ENCODE measurements around the gene C11orf16.
"Not testable (repeated sequence)": the region's sequence is repeated elsewhere in the genome, so short reads cannot be mapped to it uniquely, and the experiment has no call there.

Gene C11orf16, protein sequence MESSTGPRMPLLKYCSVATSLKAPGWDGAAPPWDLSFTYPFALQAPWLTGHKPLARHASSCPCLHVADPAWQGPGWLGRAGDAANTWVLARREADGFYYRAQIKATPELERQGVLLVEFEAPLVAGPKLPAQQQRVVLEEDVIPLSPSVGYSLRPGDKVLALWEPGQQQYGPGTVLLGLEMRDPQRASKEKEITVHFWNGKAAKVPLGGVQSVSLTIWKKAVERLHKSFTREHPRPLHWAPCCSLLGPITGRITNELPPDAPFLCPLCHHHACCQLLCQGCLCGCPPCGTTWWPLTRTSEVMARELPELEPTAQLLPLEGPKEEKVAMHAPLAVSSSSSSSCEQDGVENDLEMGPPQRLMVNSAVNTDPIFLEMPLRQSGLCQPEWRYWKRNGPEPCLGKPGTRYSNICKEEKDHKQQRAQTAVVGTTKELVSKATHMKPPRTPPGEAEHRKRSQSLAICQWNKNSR

DNA sequence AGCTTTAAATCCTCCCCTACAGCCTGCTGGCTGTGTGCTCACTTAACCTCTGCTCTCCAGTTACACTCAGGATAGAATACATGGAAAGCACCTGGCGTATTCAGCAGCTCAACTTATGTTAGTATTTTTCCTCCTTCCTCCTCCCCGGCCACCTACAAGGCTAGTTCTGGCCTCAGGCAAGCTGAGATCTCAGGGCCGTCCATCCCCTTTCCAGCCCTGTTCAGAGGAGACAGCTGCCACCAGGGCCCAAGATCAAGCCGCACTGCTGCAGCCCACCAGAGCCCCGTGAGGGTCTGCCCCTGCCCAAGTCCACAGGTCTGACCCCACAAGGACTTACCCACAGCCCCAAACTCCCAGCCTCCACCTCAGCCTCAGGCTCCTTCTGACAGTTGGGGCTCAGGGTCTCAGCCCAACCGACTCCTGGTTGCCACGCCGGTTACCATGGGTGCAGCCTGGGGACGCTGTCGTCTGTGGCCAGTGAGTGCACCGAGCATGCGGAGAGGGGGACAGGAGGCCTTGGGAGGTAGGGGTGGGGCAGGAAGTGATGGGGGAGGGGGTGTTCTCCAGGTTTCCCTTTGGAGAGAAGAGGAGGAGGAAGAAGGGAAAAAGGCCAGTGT is at the start of gene C11orf16:
C11orf16 (minus strand) TSS at position 384 of the 617 bp plus-strand sequence. CDS start 639 bp downstream, outside the sequence.
- no peak for DNase-seq

DNA sequence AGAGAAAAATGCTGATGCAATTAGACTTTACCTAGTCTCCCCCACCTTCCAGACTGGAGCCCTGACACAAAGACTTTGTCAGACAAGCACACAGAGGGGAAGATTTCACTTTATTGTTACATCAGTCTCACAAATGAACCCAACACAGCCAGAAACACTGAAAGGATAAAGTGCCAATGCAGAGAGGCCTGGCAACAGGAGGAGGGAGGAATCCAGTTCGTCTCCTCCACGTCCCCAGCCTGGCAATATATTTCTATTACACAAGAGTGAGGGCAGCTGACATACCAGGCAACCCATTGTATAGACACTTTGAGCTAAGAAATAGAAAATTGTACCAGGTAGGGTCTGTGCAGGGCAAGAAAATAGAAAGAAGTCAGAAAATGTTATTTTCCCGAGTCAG is 47.7 kb upstream of the C11orf16 start:
- DNase-seq, result no peak

DNA sequence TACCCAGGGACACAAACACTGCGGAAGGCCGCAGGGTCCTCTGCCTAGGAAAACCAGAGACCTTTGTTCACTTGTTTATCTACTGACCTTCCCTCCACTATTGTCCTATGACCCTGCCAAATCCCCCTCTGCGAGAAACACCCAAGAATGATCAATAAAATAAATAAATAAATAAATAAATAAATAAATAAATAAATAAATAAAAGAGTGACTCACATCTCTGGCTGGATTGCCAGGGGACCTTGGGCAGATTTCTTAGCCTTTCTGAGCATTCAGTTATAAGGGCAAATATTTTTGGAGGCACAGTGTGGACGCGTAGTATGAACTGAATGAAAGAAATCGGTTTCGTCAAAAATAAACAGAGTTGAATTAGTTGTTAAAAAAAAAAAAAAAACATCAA is 46.6 kb upstream of the C11orf16 start:
- DNase-seq, result not testable (repeated sequence)

DNA sequence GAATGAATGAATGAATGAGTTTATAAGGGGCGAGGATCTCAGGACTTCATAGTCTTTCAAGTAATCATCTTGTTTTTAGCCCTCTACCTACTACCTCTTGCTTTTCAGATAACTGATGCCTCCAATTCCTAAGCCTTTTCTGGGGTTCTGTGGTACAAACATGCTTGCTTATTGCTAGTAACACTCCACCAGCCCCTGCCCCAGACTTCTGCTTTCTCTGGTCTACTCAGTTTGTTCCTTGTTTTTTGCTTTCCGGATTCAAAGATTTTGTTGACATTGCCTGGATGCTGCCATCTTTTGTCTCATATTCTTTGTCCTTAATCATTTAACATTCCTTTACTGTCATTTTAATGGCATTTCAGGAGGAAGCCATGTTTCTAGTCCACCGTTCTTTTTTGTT is 40.4 kb upstream of the C11orf16 start:
- no peak for DNase-seq

DNA sequence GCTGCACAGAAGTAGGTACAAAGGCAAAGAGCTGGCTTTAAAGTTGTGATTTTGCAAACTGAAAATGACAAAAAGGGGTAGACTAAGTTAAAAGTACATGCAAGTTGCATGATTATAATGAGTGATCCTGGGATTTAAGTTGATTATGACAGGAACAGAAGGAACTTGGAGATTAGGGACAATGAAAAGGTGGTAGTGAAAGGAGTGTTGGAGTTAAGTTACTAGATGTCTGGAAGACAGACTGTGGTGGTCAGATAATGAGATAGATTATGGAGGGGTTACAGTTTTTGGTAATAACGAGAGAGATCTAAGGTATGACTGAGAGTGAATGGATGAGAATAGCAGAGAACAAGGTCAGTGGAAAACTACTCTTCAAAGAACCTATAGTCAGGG is 39.2 kb upstream of the C11orf16 start:
- no peak for DNase-seq

DNA sequence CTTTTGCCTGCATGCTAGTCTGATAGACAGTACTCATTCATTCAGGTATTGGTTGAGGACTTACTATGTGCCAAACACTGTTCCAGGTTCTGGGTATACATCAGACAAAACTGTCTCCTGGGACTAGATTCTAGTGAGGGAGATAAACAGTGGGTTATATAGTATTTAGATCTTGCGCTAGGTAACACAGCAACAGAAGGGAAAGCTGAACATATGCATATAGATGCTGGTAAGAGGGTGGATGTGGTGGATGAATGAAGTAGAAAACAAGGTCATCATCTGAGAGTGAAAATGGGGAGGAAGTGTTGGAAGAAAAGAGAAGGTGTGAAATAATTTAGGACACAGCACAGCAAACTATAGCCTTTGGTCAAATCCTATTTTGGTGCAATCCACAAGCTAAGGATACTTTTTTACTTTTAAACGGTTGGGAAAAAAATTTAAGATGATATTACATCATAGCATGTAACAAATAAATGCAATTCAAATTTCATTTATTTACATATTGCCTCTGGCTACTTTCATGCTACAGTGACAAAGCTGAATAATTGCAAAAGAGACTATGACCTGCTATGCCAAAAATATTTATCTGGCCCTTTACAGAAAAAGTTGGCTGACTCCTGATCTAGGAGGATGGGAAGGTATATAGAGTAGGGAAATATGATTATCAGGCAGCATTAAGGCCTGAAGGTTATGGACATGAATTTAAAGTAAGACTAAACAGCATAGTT is 38.6 kb upstream of the C11orf16 start:
- DNase-seq, result no peak

DNA sequence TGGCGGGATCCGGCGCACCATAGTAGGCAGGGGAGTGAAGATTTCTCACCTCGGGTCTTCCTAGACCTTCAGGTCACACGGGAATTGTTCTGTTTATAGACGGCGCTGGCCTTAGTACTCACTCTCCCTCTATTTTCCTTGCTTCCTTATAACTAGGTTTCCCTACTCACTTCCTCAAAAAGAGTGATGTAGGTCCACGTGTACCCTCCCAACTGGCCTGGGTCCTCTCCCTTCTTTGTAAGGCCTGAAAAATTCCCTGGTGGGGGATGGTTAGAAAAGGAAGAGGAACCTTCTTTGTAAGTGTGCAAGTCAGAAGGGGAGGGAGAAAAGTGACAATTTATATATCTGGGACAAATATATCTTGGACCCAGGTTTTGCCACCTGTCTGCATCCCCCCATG is 34.4 kb upstream of the C11orf16 start:
- no peak for DNase-seq

DNA sequence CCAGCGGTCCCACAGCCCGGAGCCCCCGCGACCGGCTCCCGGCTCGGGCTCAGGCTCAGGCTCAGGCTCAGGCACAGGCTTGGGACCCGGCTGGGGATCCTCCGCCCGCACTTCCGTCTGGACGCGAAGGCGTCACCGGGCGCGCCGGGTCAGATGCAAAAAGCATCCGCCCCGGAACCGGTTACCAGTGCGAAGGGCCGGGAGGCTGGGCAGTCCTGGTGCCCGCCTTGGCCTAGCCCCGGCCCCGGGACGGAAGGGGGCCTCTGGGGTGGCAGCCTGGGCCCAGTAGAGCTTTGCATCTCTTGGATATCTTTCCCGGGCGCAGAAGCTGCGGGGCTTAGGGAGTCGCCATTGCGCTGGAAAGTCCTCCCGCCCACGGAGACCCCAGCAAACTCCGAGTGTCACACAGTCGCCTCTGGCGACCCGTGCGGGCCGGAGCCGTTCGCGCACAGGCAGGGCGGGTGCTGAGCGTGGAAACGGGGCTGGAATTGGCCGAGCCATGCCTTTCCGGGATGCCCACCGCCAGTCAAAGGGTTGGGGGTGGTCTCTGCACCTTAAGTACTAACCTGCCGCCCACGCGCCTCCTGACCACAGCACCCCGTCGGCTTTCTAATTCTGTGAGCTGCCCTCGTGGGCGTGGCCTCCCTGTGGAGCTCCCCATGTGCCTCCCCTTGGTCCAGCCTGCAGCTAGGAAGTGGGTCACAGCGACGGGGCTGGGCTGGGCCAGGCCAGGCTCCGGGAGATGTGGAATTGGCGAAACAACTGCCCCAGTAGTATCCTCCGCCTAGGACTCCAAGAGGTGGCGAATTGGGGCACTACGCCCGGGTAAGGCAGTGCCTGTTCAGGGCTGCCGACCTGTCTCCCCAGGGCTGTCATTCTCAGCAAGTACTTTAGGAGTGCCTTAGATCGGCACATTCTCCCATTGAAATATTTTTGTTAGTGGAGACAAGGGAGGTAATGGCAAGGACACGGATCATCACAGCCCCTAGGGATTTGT is 31.9 kb upstream of the C11orf16 start, which contains the start of gene TMEM9B:
TMEM9B (minus strand) TSS at position 119 of the 997 bp plus-strand sequence. CDS start 129 bp downstream, outside the sequence.
- peak; percentile 72 for DNase-seq

DNA sequence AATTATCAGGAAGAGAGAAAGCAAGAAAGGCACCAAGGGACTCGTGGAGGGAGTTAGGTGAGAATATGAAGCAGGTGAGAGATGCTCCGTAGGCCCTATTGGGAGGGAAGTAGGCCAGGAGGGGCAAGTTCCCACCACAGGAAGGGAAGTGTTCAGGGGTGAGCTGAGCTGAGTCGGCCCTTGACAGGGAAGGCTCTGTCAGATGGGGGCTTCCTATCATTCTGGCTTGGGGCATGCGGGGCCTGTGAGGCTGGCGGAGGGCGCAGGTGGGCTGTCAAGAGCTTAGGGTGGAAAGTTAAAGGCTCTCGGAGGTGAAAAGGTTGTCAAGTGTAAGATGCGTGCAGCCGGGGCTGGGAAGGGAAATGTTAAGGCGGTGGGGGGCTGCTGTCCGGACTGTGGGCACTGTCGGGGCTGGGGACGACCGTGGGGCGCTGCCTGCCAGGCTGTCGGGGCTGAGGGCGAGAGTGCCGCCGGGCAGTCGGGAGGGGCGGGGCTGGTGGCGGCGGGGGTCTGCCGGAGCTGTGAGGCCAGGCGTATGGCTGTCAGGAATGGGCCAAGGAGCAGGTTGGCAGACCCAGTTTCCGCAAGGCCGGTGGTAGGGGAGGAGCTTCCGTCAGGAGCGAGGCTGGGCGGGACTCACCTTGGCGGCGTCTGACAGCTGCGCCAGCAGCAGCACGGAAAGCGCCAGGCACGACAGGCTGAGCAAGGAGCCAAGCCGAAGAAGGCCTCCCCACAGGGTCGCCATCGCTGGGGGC is 31.0 kb upstream of the C11orf16 start:
- DNase-seq, result no peak

DNA sequence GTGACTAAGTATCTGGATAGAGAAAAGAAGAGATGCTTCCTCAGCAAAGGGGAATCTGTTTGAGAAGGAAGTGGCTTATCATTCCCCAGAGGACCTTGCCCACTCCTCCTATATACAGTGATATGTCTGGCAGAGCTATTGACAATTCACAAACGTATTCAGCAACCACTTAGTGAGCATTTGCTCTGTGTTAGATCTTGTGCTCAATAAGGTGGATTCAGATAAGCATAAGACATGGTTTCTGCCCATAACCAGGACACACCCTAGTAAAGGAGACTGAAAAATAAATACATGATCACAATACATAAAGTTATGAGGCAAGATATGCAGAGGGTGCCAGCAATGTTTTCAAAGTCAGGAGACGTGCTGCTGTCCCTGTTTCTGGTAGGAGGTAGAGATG is 30.1 kb upstream of the C11orf16 start:
- DNase-seq, result no peak

DNA sequence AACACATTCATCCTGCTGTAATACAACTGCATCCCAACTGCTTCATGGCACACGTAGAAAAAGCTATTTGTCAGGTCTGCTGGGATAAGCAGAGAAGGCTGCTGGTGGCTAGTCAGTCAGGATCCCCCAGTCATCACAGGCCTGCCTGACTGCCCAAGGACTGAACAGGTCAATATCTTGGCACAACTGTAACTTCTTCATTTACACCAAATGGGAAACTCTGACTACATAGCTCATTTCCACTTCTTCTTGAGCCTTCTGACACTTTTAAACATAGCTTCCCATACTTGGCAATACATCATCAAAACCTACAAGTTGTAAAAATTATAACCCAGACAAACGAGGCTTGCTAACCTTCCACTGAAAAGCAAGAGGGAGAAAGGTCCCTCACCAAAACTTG is 28.7 kb upstream of the C11orf16 start:
- DNase-seq, result no peak

DNA sequence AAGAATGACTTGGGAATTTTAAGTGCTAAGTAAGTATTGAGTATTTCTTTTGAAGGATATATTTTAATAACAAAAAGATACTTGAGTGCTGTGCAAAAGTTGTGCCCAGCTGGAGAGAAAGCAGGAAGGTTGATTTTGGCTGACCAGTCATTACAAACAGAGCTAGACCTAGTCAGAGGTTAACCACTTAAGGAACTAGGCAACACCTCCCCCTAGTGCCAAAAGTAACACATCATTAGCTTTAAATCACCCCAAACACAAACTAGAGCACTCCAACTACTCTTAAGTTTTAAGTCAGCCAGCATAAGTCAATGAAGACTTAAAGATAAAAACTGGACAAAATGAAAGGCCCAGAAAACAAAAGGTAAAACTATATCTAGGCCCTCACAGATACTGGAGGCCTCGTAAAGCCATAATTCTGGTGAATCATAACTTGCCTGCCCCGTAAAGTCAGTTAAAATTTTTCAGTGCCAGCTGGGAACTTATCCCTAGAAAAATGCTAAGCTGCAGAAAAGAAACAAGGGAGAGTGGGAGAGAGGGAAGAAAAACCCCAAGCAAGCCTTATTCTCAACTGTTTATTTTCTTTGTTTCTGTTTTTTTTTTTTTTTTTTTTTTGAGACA is 26.9 kb upstream of the C11orf16 start:
- no peak for DNase-seq

DNA sequence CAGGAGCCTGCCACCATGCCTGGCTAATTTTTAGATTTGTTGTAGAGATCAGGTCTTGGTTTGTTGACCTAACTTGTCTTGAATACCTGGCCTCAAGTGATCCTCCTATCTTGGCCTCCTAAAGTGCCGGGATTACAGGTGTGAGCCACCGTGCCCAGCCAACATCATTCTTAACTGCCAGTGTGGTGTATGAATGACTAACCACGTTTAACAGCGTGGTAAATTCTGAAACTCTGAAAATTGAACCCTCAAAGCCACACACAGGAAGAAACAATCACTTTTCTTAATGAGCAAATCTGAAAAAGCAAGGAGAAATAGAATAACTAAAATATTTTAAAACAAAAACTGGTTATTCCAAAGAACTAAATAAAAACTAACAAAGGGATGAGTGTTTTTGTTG is 24.1 kb upstream of the C11orf16 start:
- DNase-seq, result no peak

DNA sequence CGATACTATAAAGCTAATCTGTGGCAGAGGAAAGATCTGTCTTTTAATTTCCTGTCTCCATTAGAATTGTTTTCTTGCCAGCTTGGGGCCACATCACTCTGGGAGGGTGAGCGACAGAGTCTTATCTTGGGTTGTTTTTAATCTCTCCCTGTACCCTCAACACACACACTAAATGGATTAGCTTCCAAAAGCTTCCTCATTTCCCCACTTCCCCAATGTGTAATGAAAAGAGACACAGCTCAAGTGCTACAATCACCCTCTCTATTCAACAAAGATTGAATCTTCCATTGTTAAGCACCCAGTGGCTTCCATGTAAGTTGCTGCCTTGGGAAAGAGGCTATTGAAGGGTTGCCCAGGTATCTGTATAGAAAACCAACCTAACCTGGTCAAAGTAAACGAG is 16.1 kb upstream of the C11orf16 start:
- no peak for DNase-seq

DNA sequence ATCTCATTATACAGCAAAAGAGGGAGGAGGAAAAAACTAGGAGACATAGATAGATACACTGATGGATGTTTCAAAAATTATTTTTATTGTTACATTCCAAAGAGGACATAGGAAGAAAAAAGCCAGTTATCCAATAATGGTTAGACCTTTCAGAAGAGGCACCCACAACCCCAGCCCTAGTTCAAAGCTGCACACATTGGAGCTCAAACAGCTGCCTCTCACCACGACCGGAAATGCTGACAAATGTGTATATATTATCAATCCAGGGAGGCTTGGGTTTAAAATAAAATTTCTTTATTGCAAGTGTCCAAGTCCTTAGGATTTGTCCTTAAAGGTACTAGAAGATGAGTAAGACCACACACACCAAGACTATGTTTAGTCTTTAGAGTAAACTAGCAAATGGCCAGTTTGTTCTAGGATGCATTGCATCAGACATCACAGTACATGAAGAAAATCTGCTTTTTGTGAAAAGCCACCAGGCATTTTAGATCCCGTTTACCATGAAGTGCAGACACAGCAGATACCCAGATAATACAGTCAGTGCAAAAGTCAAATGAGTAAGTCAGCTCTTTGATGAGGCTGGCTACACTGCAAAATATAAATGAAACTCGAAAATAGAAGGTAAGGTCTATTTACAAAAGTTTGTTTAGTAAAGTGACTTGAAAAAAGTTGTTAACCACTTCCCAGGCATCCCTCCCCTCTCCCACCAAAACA is 14.6 kb upstream of the C11orf16 start:
- DNase-seq, result no peak

DNA sequence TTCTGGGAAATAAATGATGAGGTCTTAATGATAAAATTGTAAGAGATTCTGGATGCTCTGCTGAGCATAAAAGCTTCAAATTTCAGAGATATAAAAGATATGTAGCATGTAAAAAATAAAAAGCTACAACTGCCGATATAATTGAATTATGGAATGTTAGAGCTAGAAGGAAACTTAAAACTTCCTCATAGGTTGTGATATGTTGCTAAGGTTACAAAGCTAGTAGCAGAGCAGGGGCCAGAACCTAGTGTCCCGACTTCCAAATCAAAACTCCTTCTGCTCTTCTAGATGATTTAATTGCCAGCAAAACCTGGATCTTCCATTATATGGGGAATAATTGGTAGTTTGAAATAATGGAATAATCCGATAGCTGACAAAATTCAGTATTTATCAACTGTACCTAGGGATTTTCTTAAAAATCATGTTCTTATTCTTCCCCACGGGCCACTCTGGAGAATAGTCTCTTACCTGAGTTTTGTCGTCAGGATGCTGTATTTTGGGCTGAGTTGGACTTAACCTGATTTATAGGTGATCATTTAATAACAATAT is 9.8 kb upstream of the C11orf16 start, which contains the start of gene ASCL3:
ASCL3 (minus strand) TSS at position 499 of the 549 bp plus-strand sequence. CDS start 4,855 bp downstream, outside the sequence.
- DNase-seq, result no peak

DNA sequence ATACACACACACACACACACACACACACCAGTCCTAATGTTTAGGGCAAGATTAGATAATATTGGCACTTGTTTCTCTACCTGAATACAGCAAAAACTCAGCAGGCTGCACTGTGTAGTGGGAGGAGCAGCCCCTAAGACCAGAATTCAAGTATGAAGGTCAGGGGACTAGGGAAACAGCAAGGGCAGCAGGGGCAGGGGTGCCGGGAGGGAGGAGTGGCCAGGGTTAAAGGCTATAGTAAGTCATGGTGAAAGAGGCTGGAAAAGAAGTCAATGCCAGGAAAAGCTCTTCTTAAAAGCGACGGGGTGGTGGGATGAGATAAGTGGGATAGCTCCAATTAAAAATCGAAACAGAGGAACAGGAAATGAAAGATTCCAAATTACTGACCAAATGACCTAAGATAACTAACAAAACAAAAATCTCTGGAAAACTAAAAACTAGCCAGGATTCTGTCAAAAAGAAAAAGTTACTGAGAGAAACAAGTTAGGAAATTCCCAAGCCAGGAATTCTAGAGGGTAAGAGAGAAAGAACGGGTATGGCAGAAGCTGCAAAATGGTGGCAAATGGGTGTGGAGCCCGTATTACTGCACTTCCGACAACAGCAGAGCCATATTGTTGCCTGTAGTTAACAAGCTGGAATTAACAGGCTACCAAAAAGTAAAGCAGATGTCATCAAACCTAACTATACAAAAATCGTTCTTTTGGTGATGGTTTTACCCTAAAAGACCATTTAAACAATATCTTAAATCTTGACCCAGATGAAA is 8.8 kb upstream of the C11orf16 start:
- DNase-seq, result no peak

DNA sequence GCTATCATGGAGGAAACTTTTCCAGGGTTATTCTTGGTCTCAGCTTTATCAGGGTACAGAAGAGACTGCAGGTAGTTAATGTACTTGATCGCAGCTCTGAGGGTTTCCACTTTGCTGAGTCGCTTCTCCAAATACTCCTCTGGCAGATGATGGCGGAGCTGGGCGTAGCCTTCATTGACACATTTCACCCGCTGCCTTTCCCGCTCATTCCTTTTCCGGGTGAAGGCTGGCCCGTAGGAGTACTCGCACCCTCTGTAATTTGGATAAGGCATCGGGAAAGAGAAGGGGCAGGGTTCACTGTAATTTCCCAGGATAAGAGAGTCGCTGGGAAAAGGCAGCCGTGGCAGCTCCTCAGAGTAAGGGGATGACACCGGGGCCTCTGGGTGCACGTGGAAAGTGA is 4.9 kb upstream of the C11orf16 start:
- no peak for DNase-seq

DNA sequence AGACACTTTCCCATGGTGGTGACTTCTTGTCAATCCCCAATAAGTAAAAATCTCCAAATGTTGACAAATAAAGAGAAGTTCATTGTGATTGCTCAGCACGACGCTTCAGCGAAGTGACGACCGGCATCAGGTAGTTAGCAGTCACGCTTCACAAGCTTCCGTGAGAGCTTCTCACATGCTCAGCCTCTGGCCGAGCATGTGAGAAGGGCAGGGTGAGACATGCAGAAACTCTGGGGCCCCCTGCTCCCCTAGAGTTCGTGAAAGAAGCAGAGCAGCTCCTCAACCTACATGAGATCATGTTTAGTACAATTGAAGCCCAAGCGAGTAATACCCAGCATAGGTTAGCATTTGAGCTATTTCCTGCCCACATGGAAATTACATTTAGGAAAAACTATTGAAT is 4.4 kb upstream of the C11orf16 start:
- no peak for DNase-seq

Data from GOT3 (cell line).